Endodermal cell (in vitro differentiated cells): ENCODE measurements around the gene PCNT. TPM values are rescaled to one million over a fixed set of nuclear protein-coding genes. Genes with fewer than 3 reads are reported as not detected.

ENCODE experiments used
- DNase-seq: peaks from one replicate; pipeline ENCODE4 v3.0.0-alpha.2; 2017
- H3K27ac ChIP-seq: 2 replicates; pipeline ENCODE4 v1.5.1; 2013; ENCODE audit warnings: mild to moderate bottlenecking, low read depth, low read length, moderate library complexity
- H3K27me3 ChIP-seq: 2 replicates; pipeline ENCODE4 v1.6.1; 2013; ENCODE audit warnings: mild to moderate bottlenecking, low read length, moderate library complexity; ENCODE audit not compliant: insufficient read depth, control insufficient read depth, poor library complexity, severe bottlenecking
- H3K36me3 ChIP-seq: 2 replicates; pipeline ENCODE4 v1.7.0; 2013; ENCODE audit warnings: mild to moderate bottlenecking, low read length, moderate library complexity; ENCODE audit not compliant: control insufficient read depth, insufficient read depth
- H3K4me1 ChIP-seq: one replicate; pipeline ENCODE4 v1.7.0; 2013; ENCODE audit warnings: low read length; ENCODE audit not compliant: control insufficient read depth, insufficient read depth
- H3K4me3 ChIP-seq: 2 replicates; pipeline ENCODE4 v1.5.1; 2013; ENCODE audit warnings: mild to moderate bottlenecking, low read length, moderate library complexity
- H3K9ac ChIP-seq: 2 replicates; pipeline ENCODE4 v1.6.1; 2013; ENCODE audit warnings: mild to moderate bottlenecking, low read length, moderate library complexity; ENCODE audit not compliant: poor library complexity, severe bottlenecking; ENCODE audit errors: extremely low read depth
- H3K9me3 ChIP-seq: 2 replicates; pipeline ENCODE4 v1.6.1; 2013; ENCODE audit warnings: mild to moderate bottlenecking, low read length, moderate library complexity; ENCODE audit not compliant: control insufficient read depth
- H3K27ac Mint-ChIP-seq: 2 replicates; pipeline ENCODE4 v1.8.0; 2020; ENCODE audit warnings: mixed read lengths
- H3K27me3 Mint-ChIP-seq: 2 replicates; pipeline ENCODE4 v1.8.0; 2021; ENCODE audit warnings: mild to moderate bottlenecking, mixed read lengths; ENCODE audit not compliant: insufficient read depth
- H3K36me3 Mint-ChIP-seq: 2 replicates; pipeline ENCODE4 v1.8.0; 2020; ENCODE audit warnings: low read depth, mixed read lengths
- H3K4me1 Mint-ChIP-seq: 2 replicates; pipeline ENCODE4 v1.8.0; 2020; ENCODE audit warnings: mixed read lengths
- H3K4me3 Mint-ChIP-seq: 2 replicates; pipeline ENCODE4 v1.8.0; 2020; ENCODE audit warnings: mild to moderate bottlenecking, moderate library complexity, mixed read lengths
- H3K9me3 Mint-ChIP-seq: 2 replicates; pipeline ENCODE4 v1.8.0; 2020; ENCODE audit warnings: mild to moderate bottlenecking, mixed read lengths
- WGBS, 2 experiments: methylation state at CpG; one replicate each; pipeline versions ENCODE4 v1.1.5 to v1.1.7; 2013; ENCODE audit warnings: missing lambda C conversion rate in 2 of 2, mixed read lengths in 1 of 2; ENCODE audit not compliant: insufficient coverage in 1 of 2, insufficient read length in 1 of 2; 5-methylcytosine and 5-hydroxymethylcytosine counted together
- total RNA-seq, 2 donors: library from RNA; stranded (reverse); fragmentation: NEBNext Ultra II Directional in 1 of 2; extraction: Animal tissue kit (Norgen Biotek cat#: 25700) in 1 of 2; gene quantifications; 2 replicates in 1 of 2; 3 replicates in 1 of 2; pipeline ENCODE4 v1.2.1, GENCODE V29; 2021
- TF ChIP-seq, protein P1 (sequence below): fragments of 200-600 bp; sonication (generic); conservative IDR thresholded peaks from 2 replicates; pipeline ENCODE4 v1.5.0; 2021; ENCODE audit warnings: antibody characterized with exemption, mild to moderate bottlenecking

PCNT gene
- total RNA-seq, 2 donors from 2014 or later = 40.1 to 40.7 TPM

DNA sequence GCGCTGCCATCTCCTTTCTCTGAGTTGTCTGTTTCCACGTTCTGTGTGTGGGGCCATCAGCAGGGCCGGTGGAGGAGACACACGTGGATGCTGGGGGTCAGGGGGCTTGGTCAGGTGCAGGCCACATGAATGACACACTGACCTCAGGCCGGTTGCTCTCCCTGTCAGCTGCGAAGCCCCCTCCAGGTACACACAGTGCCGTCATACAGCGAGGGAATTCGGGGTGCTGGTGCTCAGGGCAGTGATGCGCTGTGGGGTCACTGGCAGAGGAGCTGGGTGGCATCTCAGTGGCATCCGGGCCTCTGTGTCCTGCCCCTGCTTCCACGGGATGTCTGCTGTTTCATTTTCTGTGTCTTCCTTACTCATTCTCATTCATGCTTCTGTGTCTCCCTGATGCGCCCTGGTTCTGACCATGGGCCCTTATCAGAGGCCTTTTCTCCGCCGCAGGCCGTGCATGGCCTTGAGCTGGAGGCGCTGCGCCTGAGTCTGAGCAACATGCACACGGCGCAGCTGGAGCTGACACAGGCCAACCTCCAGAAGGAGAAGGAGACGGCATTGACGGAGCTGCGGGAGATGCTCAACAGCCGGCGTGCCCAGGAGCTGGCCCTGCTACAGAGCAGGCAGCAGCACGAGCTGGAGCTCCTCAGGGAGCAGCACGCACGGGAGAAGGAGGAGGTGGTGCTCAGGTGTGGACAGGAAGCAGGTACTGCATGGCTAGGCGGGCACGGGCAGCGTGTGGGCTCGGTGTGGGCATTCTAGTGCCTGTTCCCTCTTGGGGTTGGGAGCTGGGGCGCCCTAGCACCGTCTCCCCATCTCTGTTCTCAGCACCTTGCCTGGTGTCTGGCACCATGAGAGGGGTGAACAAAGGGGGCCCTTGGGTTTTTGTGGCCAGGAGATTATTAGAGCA, 22.6 kb downstream of the PCNT start:
- Histone ChIP-seq H3K27me3 (no peaks in the 10 kb centered on the region), H3K27ac (no peak overlapping the region), H3K9me3 (no peaks in the 10 kb centered on the region), H3K9ac (no peak overlapping the region), H3K36me3 (peaks cover 59% of the 10 kb centered on the region), H3K4me3 (no peak overlapping the region), H3K4me1 (no peaks in the 10 kb centered on the region)
- Mint-ChIP-seq H3K4me3 (no peak overlapping the region), H3K27me3 (no peaks in the 10 kb centered on the region), H3K9me3 (no peaks in the 10 kb centered on the region), H3K36me3 (peaks cover 86% of the 10 kb centered on the region), H3K27ac (peak overlapping the region; percentile 45), H3K4me1 (no peaks in the 10 kb centered on the region)
- WGBS, 2 experiments = 94 to 95% methylated on average over 16 to 34 of the region's 34 CpGs
- no peak for DNase-seq
- TF ChIP-seq, protein P1, sequence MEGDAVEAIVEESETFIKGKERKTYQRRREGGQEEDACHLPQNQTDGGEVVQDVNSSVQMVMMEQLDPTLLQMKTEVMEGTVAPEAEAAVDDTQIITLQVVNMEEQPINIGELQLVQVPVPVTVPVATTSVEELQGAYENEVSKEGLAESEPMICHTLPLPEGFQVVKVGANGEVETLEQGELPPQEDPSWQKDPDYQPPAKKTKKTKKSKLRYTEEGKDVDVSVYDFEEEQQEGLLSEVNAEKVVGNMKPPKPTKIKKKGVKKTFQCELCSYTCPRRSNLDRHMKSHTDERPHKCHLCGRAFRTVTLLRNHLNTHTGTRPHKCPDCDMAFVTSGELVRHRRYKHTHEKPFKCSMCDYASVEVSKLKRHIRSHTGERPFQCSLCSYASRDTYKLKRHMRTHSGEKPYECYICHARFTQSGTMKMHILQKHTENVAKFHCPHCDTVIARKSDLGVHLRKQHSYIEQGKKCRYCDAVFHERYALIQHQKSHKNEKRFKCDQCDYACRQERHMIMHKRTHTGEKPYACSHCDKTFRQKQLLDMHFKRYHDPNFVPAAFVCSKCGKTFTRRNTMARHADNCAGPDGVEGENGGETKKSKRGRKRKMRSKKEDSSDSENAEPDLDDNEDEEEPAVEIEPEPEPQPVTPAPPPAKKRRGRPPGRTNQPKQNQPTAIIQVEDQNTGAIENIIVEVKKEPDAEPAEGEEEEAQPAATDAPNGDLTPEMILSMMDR = no peak

DNA sequence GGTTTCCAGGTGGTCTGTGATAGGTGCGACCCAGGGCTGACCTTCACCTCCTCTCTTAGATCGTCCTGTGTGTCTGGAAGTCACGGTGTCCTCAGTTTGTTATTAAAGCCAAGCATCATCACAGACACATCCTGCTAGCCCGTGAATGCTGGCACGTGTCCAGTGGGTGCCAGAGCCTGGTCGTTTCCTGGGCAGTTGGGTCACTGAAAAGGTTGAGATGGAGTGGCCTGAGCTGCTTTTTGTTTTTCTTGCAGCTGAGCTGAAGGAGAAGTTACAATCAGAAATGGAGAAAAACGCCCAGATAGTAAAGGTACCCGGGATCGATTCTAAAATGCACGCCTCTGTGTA, 23.2 kb downstream of the PCNT start:
- Mint-ChIP-seq H3K36me3 (peaks cover 82% of the 10 kb centered on the region), H3K4me1 (no peaks in the 10 kb centered on the region), H3K27me3 (no peaks in the 10 kb centered on the region), H3K27ac (no peak overlapping the region), H3K9me3 (no peaks in the 10 kb centered on the region), H3K4me3 (no peak overlapping the region)
- WGBS, 2 experiments = 91 to 98% methylated on average over 10 of the region's 10 CpGs
- Histone ChIP-seq H3K4me1 (no peaks in the 10 kb centered on the region), H3K4me3 (no peak overlapping the region), H3K27me3 (no peaks in the 10 kb centered on the region), H3K9ac (no peak overlapping the region), H3K9me3 (no peaks in the 10 kb centered on the region), H3K36me3 (peaks cover 65% of the 10 kb centered on the region), H3K27ac (no peak overlapping the region)
- TF ChIP-seq, protein P1 = no peak
- no peak for DNase-seq

DNA sequence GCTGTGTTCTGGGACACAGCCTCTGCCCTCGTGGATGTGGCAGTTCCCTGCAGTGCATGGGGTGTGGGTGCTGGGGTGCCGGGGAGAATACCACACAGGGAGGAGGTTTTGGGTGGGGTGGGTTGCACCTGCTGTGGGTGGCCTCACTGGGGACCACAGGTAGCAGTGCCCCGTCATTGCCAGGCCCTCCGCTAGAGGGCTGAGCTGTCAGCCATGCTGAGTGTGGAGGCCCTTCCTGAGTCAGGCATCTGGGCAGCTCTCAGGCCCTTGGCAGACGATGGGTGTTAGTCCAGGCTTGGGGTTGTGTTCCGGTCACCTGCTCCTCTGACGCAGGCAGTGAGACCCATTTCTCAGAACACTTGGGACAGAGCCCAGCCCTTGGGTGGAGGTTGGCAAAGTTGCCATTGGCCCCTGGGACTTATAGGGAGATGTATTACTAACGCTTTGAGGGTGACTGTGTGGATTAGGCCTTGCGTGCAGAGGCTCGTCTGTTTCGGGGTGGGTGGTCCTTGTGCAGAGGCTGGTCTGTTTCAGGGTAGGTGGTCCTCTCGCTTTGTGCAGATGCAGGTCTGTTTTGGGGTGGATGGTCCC, 23.9 kb downstream of the PCNT start:
- peaks cover 69% of the 10 kb centered on the region for H3K36me3 ChIP-seq
- H3K4me3 ChIP-seq = no peak overlapping the region
- TF ChIP-seq, protein P1 = peak; percentile 47
- no peaks in the 10 kb centered on the region for H3K4me1 ChIP-seq
- H3K27me3 ChIP-seq = no peaks in the 10 kb centered on the region
- 93% methylated on average over 4 to 12 of the region's 12 CpGs for WGBS, 2 experiments
- DNase-seq = peak; percentile 63
- no peaks in the 10 kb centered on the region for H3K9me3 Mint-ChIP-seq
- no peak overlapping the region for H3K27ac Mint-ChIP-seq
- H3K27ac ChIP-seq = no peak overlapping the region
- H3K27me3 Mint-ChIP-seq = no peaks in the 10 kb centered on the region
- no peaks in the 10 kb centered on the region for H3K9me3 ChIP-seq
- H3K4me3 Mint-ChIP-seq = no peak overlapping the region
- peaks cover 78% of the 10 kb centered on the region for H3K36me3 Mint-ChIP-seq
- H3K4me1 Mint-ChIP-seq = no peaks in the 10 kb centered on the region
- no peak overlapping the region for H3K9ac ChIP-seq
